Measurements from ENCODE around the gene NKD1. TPM values are rescaled to one million over a fixed set of nuclear protein-coding genes. Genes with fewer than 3 reads are reported as not detected.

NKD1 gene
- total and polyA plus RNA-seq, 5 donors: 0.68 to 3.2 (median 1.6) TPM

- Histone ChIP-seq H3K27me3 (ENCODE audit: control insufficient read depth, insufficient read depth) (no peaks in the 10 kb centered on the region), H3K9me3 (ENCODE audit: control insufficient read depth, low read length) (no peaks in the 10 kb centered on the region), H3K4me1 (ENCODE audit: control insufficient read depth, insufficient read depth, low read length) (no peaks in the 10 kb centered on the region), H3K4me3 (ENCODE audit: low read length) (no peak overlapping the region), H3K27ac (ENCODE audit: low read length) (no peak overlapping the region)
- DNase-seq: no peak
- intact Hi-C loops (cut with DNase I): loop anchor here in 1 of 4 donors (5.0 kb wide), 1 partner anchor 58 kb away; no protein-coding TSS in a partner anchor
- WGBS: 80% methylated on average over 4 of the region's 4 CpGs
- no peak for ATAC-seq
These were observed 56.4 kb downstream of the NKD1 start for GRCh38 chr16:50604610-50605009.

GRCh38 chr16:50605733-50606430 is 57.7 kb downstream of the NKD1 start:
- Histone ChIP-seq H3K27ac (ENCODE audit: low read length) (no peak overlapping the region), H3K4me1 (ENCODE audit: control insufficient read depth, insufficient read depth, low read length) (no peaks in the 10 kb centered on the region), H3K27me3 (ENCODE audit: control insufficient read depth, insufficient read depth) (no peaks in the 10 kb centered on the region), H3K9me3 (ENCODE audit: control insufficient read depth, low read length) (no peaks in the 10 kb centered on the region), H3K4me3 (ENCODE audit: low read length) (no peak overlapping the region)
- 90% methylated on average over 19 of the region's 19 CpGs for WGBS
- DNase-seq (no peak), ATAC-seq (no peak)
- intact Hi-C loops (cut with DNase I): no loop called here

GRCh38 chr16:50606431-50607050 is 58.3 kb downstream of the NKD1 start:
- Histone ChIP-seq H3K27me3 (ENCODE audit: control insufficient read depth, insufficient read depth) (no peaks in the 10 kb centered on the region), H3K27ac (ENCODE audit: low read length) (no peak overlapping the region), H3K4me1 (ENCODE audit: control insufficient read depth, insufficient read depth, low read length) (no peaks in the 10 kb centered on the region), H3K9me3 (ENCODE audit: control insufficient read depth, low read length) (no peaks in the 10 kb centered on the region), H3K4me3 (ENCODE audit: low read length) (no peak overlapping the region)
- ATAC-seq (no peak), DNase-seq (no peak)
- 86% methylated on average over 17 of the region's 17 CpGs for WGBS
- intact Hi-C loops (cut with DNase I): no loop called here

GRCh38 chr16:50607051-50607431 is 58.8 kb downstream of the NKD1 start:
- no peaks in the 10 kb centered on the region for H3K9me3 ChIP-seq (ENCODE audit: control insufficient read depth, low read length)
- DNase-seq (no peak), ATAC-seq (no peak)
- WGBS: 79% methylated on average over 3 of the region's 3 CpGs
- H3K4me3 ChIP-seq (ENCODE audit: low read length): no peak overlapping the region
- intact Hi-C loops (cut with DNase I): no loop called here
- no peak overlapping the region for H3K27ac ChIP-seq (ENCODE audit: low read length)
- no peaks in the 10 kb centered on the region for H3K4me1 ChIP-seq (ENCODE audit: control insufficient read depth, insufficient read depth, low read length)
- no peaks in the 10 kb centered on the region for H3K27me3 ChIP-seq (ENCODE audit: control insufficient read depth, insufficient read depth)

GRCh38 chr16:50607447-50607846 is 59.3 kb downstream of the NKD1 start:
- Histone ChIP-seq H3K4me1 (ENCODE audit: control insufficient read depth, insufficient read depth, low read length) (no peaks in the 10 kb centered on the region), H3K27me3 (ENCODE audit: control insufficient read depth, insufficient read depth) (no peaks in the 10 kb centered on the region), H3K9me3 (ENCODE audit: control insufficient read depth, low read length) (no peaks in the 10 kb centered on the region), H3K4me3 (ENCODE audit: low read length) (no peak overlapping the region), H3K27ac (ENCODE audit: low read length) (no peak overlapping the region)
- intact Hi-C loops (cut with DNase I): no loop called here
- no peak for DNase-seq
- WGBS: 80% methylated on average over 4 of the region's 4 CpGs
- no peak for ATAC-seq

GRCh38 chr16:50607970-50608557 is 59.9 kb downstream of the NKD1 start:
- intact Hi-C loops (cut with DNase I): no loop called here
- Histone ChIP-seq H3K9me3 (ENCODE audit: control insufficient read depth, low read length) (no peaks in the 10 kb centered on the region), H3K4me1 (ENCODE audit: control insufficient read depth, insufficient read depth, low read length) (no peaks in the 10 kb centered on the region), H3K27me3 (ENCODE audit: control insufficient read depth, insufficient read depth) (no peaks in the 10 kb centered on the region), H3K4me3 (ENCODE audit: low read length) (no peak overlapping the region), H3K27ac (ENCODE audit: low read length) (no peak overlapping the region)
- peak in 2 of 3 donors; percentile 13 to 25 for DNase-seq
- WGBS: 94% methylated on average over 14 of the region's 14 CpGs
- no peak for ATAC-seq

- H3K4me3 ChIP-seq (ENCODE audit: low read length): no peak overlapping the region
- H3K9me3 ChIP-seq (ENCODE audit: control insufficient read depth, low read length): no peaks in the 10 kb centered on the region
- intact Hi-C loops (cut with DNase I): no loop called here
- no peak for ATAC-seq
- WGBS: 85% methylated on average over 7 of the region's 7 CpGs
- no peaks in the 10 kb centered on the region for H3K4me1 ChIP-seq (ENCODE audit: control insufficient read depth, insufficient read depth, low read length)
- H3K27me3 ChIP-seq (ENCODE audit: control insufficient read depth, insufficient read depth): no peaks in the 10 kb centered on the region
- H3K27ac ChIP-seq (ENCODE audit: low read length): no peak overlapping the region
- DNase-seq: no peak
These were observed 60.9 kb downstream of the NKD1 start for GRCh38 chr16:50609049-50609448.

GRCh38 chr16:50609471-50609870 is 61.3 kb downstream of the NKD1 start:
- H3K27ac ChIP-seq (ENCODE audit: low read length): no peak overlapping the region
- no peaks in the 10 kb centered on the region for H3K9me3 ChIP-seq (ENCODE audit: control insufficient read depth, low read length)
- H3K4me3 ChIP-seq (ENCODE audit: low read length): no peak overlapping the region
- H3K27me3 ChIP-seq (ENCODE audit: control insufficient read depth, insufficient read depth): no peaks in the 10 kb centered on the region
- no peaks in the 10 kb centered on the region for H3K4me1 ChIP-seq (ENCODE audit: control insufficient read depth, insufficient read depth, low read length)
- ATAC-seq: no peak
- 47% methylated on average over 5 of the region's 5 CpGs for WGBS
- peak in 2 of 3 donors; percentile 28 to 35 for DNase-seq
- intact Hi-C loops (cut with DNase I): no loop called here

GRCh38 chr16:50610331-50611262 is 62.4 kb downstream of the NKD1 start:
- no peaks in the 10 kb centered on the region for H3K9me3 ChIP-seq (ENCODE audit: control insufficient read depth, low read length)
- H3K4me3 ChIP-seq (ENCODE audit: low read length): no peak overlapping the region
- no peaks in the 10 kb centered on the region for H3K27me3 ChIP-seq (ENCODE audit: control insufficient read depth, insufficient read depth)
- H3K27ac ChIP-seq (ENCODE audit: low read length): no peak overlapping the region
- WGBS: 62% methylated on average over 21 of the region's 21 CpGs
- peak in 2 of 3 donors; percentile 45 to 49 for DNase-seq
- intact Hi-C loops (cut with DNase I): no loop called here
- H3K4me1 ChIP-seq (ENCODE audit: control insufficient read depth, insufficient read depth, low read length): no peaks in the 10 kb centered on the region
- peak in 1 of 2 donors; percentile 6 for ATAC-seq

- H3K27me3 ChIP-seq (ENCODE audit: control insufficient read depth, insufficient read depth): no peaks in the 10 kb centered on the region
- DNase-seq: peak in 2 of 3 donors; percentile 17 to 37
- no peak overlapping the region for H3K27ac ChIP-seq (ENCODE audit: low read length)
- 82% methylated on average over 9 of the region's 9 CpGs for WGBS
- no peak for ATAC-seq
- no peaks in the 10 kb centered on the region for H3K9me3 ChIP-seq (ENCODE audit: control insufficient read depth, low read length)
- no peak overlapping the region for H3K4me3 ChIP-seq (ENCODE audit: low read length)
- H3K4me1 ChIP-seq (ENCODE audit: control insufficient read depth, insufficient read depth, low read length): peaks cover 2% of the 10 kb centered on the region
- intact Hi-C loops (cut with DNase I): no loop called here
These were observed 63.2 kb downstream of the NKD1 start for GRCh38 chr16:50611332-50611934.

Data from right cardiac atrium (tissue), 5 donors.